GM13976 (cell line): Measurements from ENCODE around the gene PIGN.

ENCODE experiments used
- DNase-seq: peaks from one replicate; pipeline ENCODE4 v3.0.0; 2012; ENCODE audit warnings: low spot score
- in situ Hi-C: fragments of 300-500 bp; cut with MboI; formaldehyde crosslinking; loops from one replicate; pipeline ENCODE4 v1.12.0; 2022; ENCODE audit warnings: low sequenced_read_pairs, mixed read lengths, inconsistent platforms; ENCODE audit not compliant: unreplicated experiment
- TF ChIP-seq, protein P1 (sequence below): IDR thresholded peaks from 2 replicates; pipeline ENCODE4 v1.5.1; 2012; ENCODE audit warnings: borderline replicate concordance, mild to moderate bottlenecking; ENCODE audit not compliant: insufficient read depth; ENCODE audit errors: extremely low read depth, missing control alignments, control extremely low read depth

Gene PIGN

DNA sequence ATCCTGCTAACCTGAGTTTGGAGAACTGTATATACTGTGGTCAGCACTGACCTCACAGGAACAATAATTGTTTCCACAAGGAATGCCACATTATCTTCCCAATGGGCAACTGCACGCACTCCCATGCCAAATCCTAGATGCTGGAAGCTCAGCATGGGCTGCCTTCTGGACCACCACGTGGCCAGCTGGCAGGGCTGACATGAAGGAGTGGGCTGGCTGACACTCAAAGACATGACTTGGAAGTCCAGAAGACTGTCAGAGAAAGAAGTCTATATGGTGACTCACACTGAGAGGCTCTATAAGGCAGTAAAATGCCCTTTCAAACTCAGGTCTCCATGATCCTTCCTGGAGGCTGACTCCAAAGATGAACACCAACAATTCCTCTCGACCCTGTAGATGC lies 195.7 kb downstream of the PIGN start:
- in situ Hi-C loops = no loop called here
- DNase-seq = no peak
- TF ChIP-seq, protein P1, sequence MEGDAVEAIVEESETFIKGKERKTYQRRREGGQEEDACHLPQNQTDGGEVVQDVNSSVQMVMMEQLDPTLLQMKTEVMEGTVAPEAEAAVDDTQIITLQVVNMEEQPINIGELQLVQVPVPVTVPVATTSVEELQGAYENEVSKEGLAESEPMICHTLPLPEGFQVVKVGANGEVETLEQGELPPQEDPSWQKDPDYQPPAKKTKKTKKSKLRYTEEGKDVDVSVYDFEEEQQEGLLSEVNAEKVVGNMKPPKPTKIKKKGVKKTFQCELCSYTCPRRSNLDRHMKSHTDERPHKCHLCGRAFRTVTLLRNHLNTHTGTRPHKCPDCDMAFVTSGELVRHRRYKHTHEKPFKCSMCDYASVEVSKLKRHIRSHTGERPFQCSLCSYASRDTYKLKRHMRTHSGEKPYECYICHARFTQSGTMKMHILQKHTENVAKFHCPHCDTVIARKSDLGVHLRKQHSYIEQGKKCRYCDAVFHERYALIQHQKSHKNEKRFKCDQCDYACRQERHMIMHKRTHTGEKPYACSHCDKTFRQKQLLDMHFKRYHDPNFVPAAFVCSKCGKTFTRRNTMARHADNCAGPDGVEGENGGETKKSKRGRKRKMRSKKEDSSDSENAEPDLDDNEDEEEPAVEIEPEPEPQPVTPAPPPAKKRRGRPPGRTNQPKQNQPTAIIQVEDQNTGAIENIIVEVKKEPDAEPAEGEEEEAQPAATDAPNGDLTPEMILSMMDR = no peak
